H9 (cell line): ENCODE results near the gene CDKN2B. TPM values are rescaled to one million over a fixed set of nuclear protein-coding genes. Genes with fewer than 3 reads are reported as not detected.

Experiments
- DNase-seq: peaks from one replicate; pipeline ENCODE4 v3.0.0-alpha.2; 2017
- H2AFZ ChIP-seq: one replicate; pipeline ENCODE4 v1.6.1; 2013; ENCODE audit warnings: mild to moderate bottlenecking, low read length, control low read depth, moderate library complexity
- H2AK5ac ChIP-seq: 2 replicates; pipeline ENCODE4 v1.6.1; 2013; ENCODE audit warnings: low read length, control low read depth, mixed read lengths; ENCODE audit not compliant: insufficient read length
- H2BK120ac ChIP-seq: one replicate; pipeline ENCODE4 v1.6.1; 2013; ENCODE audit warnings: low read depth, mild to moderate bottlenecking, low read length, control low read depth, inconsistent platforms; ENCODE audit not compliant: poor library complexity, severe bottlenecking
- H2BK12ac ChIP-seq: 2 replicates; pipeline ENCODE4 v1.6.1; 2013; ENCODE audit warnings: low read length, control low read depth, mixed read lengths, low read depth; ENCODE audit not compliant: insufficient read length
- H2BK15ac ChIP-seq: 2 replicates; pipeline ENCODE4 v1.6.1; 2013; ENCODE audit warnings: low read depth, low read length, control low read depth
- H2BK20ac ChIP-seq: one replicate; pipeline ENCODE4 v1.6.1; 2013; ENCODE audit warnings: low read depth, mild to moderate bottlenecking, low read length, control low read depth, inconsistent platforms; ENCODE audit not compliant: poor library complexity, severe bottlenecking
- H2BK5ac ChIP-seq: 2 replicates; pipeline ENCODE4 v1.6.1; 2013; ENCODE audit warnings: low read length, control low read depth, mixed read lengths; ENCODE audit not compliant: insufficient read length
- H3K14ac ChIP-seq: 2 replicates; pipeline ENCODE4 v1.6.1; 2013; ENCODE audit warnings: low read length, control low read depth; ENCODE audit not compliant: insufficient read depth
- H3K18ac ChIP-seq: 2 replicates; pipeline ENCODE4 v1.6.1; 2013; ENCODE audit warnings: low read depth, mild to moderate bottlenecking, mixed read lengths, low read length, control low read depth; ENCODE audit not compliant: insufficient read length
- H3K23ac ChIP-seq: 2 replicates; pipeline ENCODE4 v1.6.1; 2013; ENCODE audit warnings: low read length, control low read depth, mixed read lengths, low read depth; ENCODE audit not compliant: insufficient read length
- H3K23me2 ChIP-seq: 2 replicates; pipeline ENCODE4 v1.6.1; 2013; ENCODE audit warnings: low read depth, mild to moderate bottlenecking, mixed read lengths, low read length, control low read depth; ENCODE audit not compliant: insufficient read length, poor library complexity, severe bottlenecking
- H3K27ac ChIP-seq: 2 replicates; pipeline ENCODE4 v1.5.1; 2013; ENCODE audit warnings: low read length, control low read depth, mixed read lengths, low read depth; ENCODE audit not compliant: insufficient read length
- H3K27me3 ChIP-seq: 2 replicates; pipeline ENCODE4 v1.6.1; 2013; ENCODE audit warnings: low read length, control low read depth, inconsistent platforms; ENCODE audit not compliant: insufficient read depth
- H3K4ac ChIP-seq: 2 replicates; pipeline ENCODE4 v1.6.1; 2013; ENCODE audit warnings: low read depth, mild to moderate bottlenecking, control low read depth, inconsistent platforms, low read length, moderate library complexity
- H3K4me1 ChIP-seq: 2 replicates; pipeline ENCODE4 v1.6.1; 2013; ENCODE audit warnings: low read length, control low read depth, inconsistent platforms; ENCODE audit not compliant: insufficient read depth
- H3K4me2 ChIP-seq: 2 replicates; pipeline ENCODE4 v1.6.1; 2013; ENCODE audit warnings: low read length, control low read depth, mixed read lengths; ENCODE audit not compliant: insufficient read length, insufficient read depth
- H3K56ac ChIP-seq: 2 replicates; pipeline ENCODE4 v1.6.1; 2013; ENCODE audit warnings: low read depth, mild to moderate bottlenecking, mixed read lengths, low read length, control low read depth; ENCODE audit not compliant: insufficient read length
- H3K79me1 ChIP-seq: 2 replicates; pipeline ENCODE4 v1.6.1; 2013; ENCODE audit warnings: low read depth, mild to moderate bottlenecking, moderate library complexity, low read length, control low read depth, inconsistent platforms; ENCODE audit not compliant: insufficient read depth, poor library complexity, severe bottlenecking
- H3K79me2 ChIP-seq: 2 replicates; pipeline ENCODE4 v1.6.1; 2013; ENCODE audit warnings: low read length, control low read depth, inconsistent platforms; ENCODE audit not compliant: insufficient read depth
- H3K9ac ChIP-seq: 2 replicates; pipeline ENCODE4 v1.6.1; 2013; ENCODE audit warnings: low read length, control low read depth, mixed read lengths; ENCODE audit not compliant: insufficient read length; ENCODE audit errors: extremely low read depth
- H3K9me3 ChIP-seq: one replicate; pipeline ENCODE4 v1.6.1; 2013; ENCODE audit warnings: low read depth, low read length, inconsistent platforms; ENCODE audit not compliant: control insufficient read depth
- H3T11ph ChIP-seq: one replicate; pipeline ENCODE4 v1.6.1; 2013; ENCODE audit warnings: mild to moderate bottlenecking, low read length, control low read depth, inconsistent platforms
- H4K20me1 ChIP-seq: one replicate; pipeline ENCODE4 v1.6.1; 2013; ENCODE audit not compliant: control insufficient read depth, insufficient read length, insufficient read depth
- H4K5ac ChIP-seq: 2 replicates; pipeline ENCODE4 v1.6.1; 2013; ENCODE audit warnings: low read depth, mild to moderate bottlenecking, mixed read lengths, low read length, control low read depth; ENCODE audit not compliant: insufficient read length
- H4K8ac ChIP-seq: replicated peaks from 2 replicates; pipeline ENCODE4 v1.6.1; 2013; ENCODE audit warnings: low read length, control low read depth, mixed read lengths, low read depth; ENCODE audit not compliant: insufficient read length
- H4K91ac ChIP-seq: 2 replicates; pipeline ENCODE4 v1.6.1; 2013; ENCODE audit warnings: low read depth, mild to moderate bottlenecking, moderate library complexity, mixed read lengths, low read length, control low read depth; ENCODE audit not compliant: insufficient read length
- H3K27ac Mint-ChIP-seq, 3 experiments: 2 replicates in 2 of 3; 3 replicates in 1 of 3; pipeline ENCODE4 v1.8.0; 2020 to 2021; ENCODE audit warnings: mixed read lengths in 3 of 3, mild to moderate bottlenecking in 1 of 3, moderate library complexity in 1 of 3
- H3K27me3 Mint-ChIP-seq: 2 replicates; pipeline ENCODE4 v1.8.0; 2021; ENCODE audit warnings: low read depth, mild to moderate bottlenecking, moderate library complexity, mixed read lengths
- H3K36me3 Mint-ChIP-seq, 3 experiments: 2 replicates in 2 of 3; 3 replicates in 1 of 3; pipeline ENCODE4 v1.8.0; 2020 to 2021; ENCODE audit warnings: low read depth in 3 of 3, mixed read lengths in 3 of 3; ENCODE audit not compliant: insufficient read depth in 1 of 3
- H3K4me1 Mint-ChIP-seq, 2 experiments: 2 replicates each; pipeline ENCODE4 v1.8.0; 2020; ENCODE audit warnings: mixed read lengths in 2 of 2
- H3K4me3 Mint-ChIP-seq, 2 experiments: 2 replicates in 1 of 2; 3 replicates in 1 of 2; pipeline ENCODE4 v1.8.0; 2020 to 2021; ENCODE audit warnings: mild to moderate bottlenecking in 2 of 2, mixed read lengths in 2 of 2, moderate library complexity in 1 of 2
- H3K9me3 Mint-ChIP-seq, 2 experiments: 2 replicates in 1 of 2; 3 replicates in 1 of 2; pipeline ENCODE4 v1.8.0; 2020; ENCODE audit warnings: mild to moderate bottlenecking in 2 of 2, mixed read lengths in 2 of 2, moderate library complexity in 1 of 2
- CTCF ChIP-seq: fragments of 200-600 bp; sonication (generic); conservative IDR thresholded peaks from 3 replicates; pipeline ENCODE4 v1.8.0; 2021; ENCODE audit warnings: antibody characterized with exemption, mild to moderate bottlenecking
- WGBS: extraction: QIAGEN DNeasy Blood & Tissue Kit; methylation state at CpG from one replicate; pipeline ENCODE4 v1.1.7; 2013; ENCODE audit warnings: missing lambda C conversion rate, low lambda C conversion rate, mixed read lengths; ENCODE audit not compliant: insufficient read length; ENCODE audit errors: extremely low coverage; 5-methylcytosine and 5-hydroxymethylcytosine counted together
- total RNA-seq: library from RNA; stranded (reverse); gene quantifications from 2 replicates; pipeline ENCODE4 v1.2.1, GENCODE V29; 2021

CDKN2B gene
- total RNA-seq, 1 experiment from 2014 or later: 0.13 TPM

- Histone ChIP-seq H2BK12ac (no peak overlapping the region), H4K8ac (no peak overlapping the region), H3K4ac (no peak overlapping the region), H3K9me3 (no peaks in the 10 kb centered on the region), H3K9ac (no peak overlapping the region), H3T11ph (no peak overlapping the region), H2BK5ac (no peak overlapping the region), H3K23me2 (peaks cover 4% of the 10 kb centered on the region), H3K56ac (no peak overlapping the region), H3K79me2 (no peaks in the 10 kb centered on the region), H3K4me1 (no peaks in the 10 kb centered on the region; the same call in 1 of the 2 replicates), H4K91ac (no peak overlapping the region), H3K23ac (no peak overlapping the region), H4K20me1 (no peaks in the 10 kb centered on the region), H3K18ac (no peak overlapping the region), H2BK20ac (no peak overlapping the region), H4K5ac (no peak overlapping the region), H3K14ac (no peak overlapping the region), H2AK5ac (no peak overlapping the region), H2BK120ac (no peak overlapping the region), H3K4me2 (no peak overlapping the region), H3K27ac (no peak overlapping the region), H3K79me1 (no peaks in the 10 kb centered on the region), H2AFZ (no peak overlapping the region), H2BK15ac (no peak overlapping the region), H3K27me3 (peaks cover 87% of the 10 kb centered on the region)
- Mint-ChIP-seq H3K36me3 (peaks cover 0 to 3% (median 0%) of the 10 kb centered on the region in 3 experiments; a peak in 2 of 7 replicates), H3K4me1 (peaks cover 36 to 53% of the 10 kb centered on the region in 2 experiments), H3K27ac (no peak overlapping the region), H3K9me3 (peaks cover 6 to 16% of the 10 kb centered on the region in 2 experiments), H3K4me3 (peak overlapping the region in 1 of 2 experiments; percentile 22; a peak in 2 of 5 replicates), H3K27me3 (peaks cover 99% of the 10 kb centered on the region)
- peak; percentile 80 for DNase-seq
- TF ChIP-seq CTCF: no peak
- WGBS: no CpG with 5 or more reads among the region's 28 CpGs
Observed at GRCh38 chr9:21969011-21969940, 39.8 kb downstream of the CDKN2B start.
